Iris pigment epithelial cell (primary cell): Measurements from ENCODE around the gene FAM9A.

ENCODE experiments used
- DNase-seq: peaks from one replicate; pipeline ENCODE4 v3.0.0-alpha.2; 2011; ENCODE audit warnings: low read depth

The FAM9A gene

DNA sequence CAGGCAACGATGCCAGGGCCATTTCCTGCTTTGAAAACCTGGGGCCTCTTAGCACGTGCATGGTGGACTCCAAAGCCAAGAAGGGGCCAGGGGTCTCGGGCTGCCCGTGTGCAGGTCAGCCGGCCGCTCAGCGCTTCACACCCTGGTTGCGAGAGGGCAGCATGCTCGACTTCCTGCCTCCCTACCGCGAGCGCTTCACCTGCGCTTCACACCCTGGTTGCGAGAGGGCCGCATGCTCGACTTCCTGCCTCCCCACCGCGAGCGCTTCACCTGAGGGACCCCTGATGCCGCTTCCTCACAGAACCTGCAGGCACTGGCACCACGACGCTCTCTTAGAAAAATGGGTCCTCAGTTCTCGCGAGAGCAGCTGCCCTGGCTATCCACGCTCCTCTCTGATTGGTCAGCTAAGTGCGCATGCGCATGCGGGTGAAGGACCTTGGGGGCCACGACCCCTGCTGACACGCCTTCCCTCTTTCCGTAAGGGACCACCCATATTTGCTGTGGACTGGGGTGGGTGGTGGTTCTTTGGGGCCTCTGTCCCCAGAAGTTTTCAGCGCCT lies at the start of gene FAM9A:
TSS of gene FAM9A (minus strand) at position 343 of the 559 bp plus-strand sequence. CDS start 1,212 bp downstream, outside the sequence.
- DNase-seq: no peak

DNA sequence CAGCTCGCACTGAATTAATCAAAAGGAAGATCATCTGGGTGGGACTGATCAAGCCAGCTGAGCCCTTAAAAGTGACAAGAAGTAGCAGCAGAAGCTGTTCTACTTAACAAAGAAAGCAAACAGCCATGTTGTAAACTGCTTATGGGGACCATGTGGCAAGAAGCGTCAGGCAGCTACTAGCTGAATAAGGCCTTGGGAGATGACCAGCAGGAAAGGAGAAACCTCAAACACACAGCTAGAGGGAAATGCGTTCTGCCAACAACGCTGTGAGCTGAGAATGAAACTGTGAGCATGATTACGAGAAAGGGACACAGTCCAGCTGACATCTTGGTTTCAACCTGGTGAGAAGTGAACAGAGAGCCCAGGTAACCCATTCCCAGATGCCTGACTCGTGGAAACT lies 49.3 kb upstream of the FAM9A start:
- DNase-seq: no peak

DNA sequence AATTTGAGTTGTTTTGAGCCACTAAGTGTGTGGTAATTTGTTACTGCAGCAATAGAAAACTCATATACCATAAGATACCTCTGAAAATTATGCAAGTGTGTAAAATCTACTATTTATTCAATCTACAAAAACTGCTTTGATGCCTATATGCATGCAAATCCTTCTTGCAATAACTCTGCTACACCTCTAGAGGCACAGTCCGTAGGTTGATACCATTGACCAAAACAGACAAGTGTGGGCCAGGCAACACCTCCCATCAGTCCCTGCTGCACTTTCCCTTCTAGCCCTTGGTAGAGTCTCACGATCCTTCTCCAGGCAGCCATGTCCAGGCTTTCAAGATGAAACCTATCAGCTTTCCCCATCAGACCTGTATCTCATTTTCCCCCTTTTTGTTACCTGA lies 48.8 kb upstream of the FAM9A start:
- DNase-seq: no peak

DNA sequence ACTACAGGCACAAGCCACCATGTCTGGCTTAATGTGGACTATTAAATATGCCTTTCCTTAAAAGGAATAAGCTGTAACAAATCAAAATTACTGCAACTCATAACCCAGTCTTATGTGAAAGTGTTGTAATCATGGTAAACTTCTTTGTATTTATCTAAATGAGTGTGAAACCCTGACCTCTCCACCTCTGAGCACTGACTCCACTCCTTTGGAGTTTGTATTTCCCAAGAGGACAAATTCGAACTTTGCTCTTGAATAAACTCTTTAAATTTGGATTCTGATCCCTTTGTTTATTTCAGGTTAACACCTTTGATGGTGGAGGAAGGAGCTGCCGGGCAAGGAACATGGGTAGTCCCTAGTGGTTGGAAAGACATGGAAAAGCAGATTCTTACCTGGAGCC lies 48.3 kb upstream of the FAM9A start:
- DNase-seq: no peak

DNA sequence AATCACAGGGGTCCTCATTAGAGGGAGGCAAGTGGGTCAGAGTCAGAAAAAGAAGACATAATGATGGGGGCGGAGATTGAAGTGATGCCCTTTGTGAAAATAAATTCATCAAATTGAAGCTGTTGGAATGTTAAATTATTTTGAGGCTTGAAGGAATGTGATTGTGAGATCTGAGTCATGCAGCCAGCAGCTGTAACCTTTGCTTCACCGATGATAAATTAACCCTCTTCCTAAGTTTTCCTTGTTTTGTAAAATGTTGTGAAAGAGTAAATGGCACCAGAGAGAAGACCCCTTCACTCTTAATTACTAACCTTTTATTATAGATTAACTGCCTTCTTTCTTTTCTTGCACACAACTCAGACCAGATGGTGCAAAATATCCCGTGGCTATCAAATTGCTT lies 47.7 kb upstream of the FAM9A start:
- no peak for DNase-seq

DNA sequence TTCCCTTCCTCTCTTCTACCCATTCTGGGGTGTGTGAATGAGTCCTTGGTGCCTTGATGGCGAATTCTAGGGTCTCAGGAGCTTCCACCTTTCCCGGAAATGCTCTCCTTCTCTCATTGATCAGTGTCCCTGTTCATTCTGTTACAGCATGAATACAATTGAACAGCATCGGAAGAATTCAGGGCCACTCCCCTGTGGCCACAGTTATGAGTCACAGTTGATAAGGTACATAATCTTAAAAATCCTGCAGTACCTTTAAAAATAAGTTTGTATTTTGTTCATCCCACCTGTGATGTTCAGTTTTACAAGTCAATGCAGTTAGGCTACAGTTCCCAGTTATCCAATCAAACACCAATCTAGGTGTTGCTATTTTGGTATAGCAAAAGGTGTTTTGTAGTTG lies 47.3 kb upstream of the FAM9A start:
- no peak for DNase-seq

DNA sequence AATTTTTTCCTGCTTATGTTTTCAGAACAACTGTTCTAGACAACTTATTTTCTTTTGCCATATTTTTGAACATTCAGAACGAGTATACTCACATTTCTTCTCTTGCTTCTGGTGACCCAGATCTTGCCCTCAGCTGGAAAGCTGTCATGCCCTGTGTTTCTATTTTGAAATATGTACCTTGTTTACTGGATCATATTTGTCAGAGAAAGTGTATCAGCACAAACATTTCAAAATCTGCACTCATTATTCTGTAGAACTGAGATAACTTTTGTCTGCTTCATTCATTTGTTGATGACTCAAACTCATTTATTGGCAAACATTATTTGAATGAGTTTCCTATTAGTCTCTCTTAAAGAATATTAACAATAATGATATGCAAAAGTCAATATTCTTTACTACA lies 46.2 kb upstream of the FAM9A start:
- DNase-seq: no peak

DNA sequence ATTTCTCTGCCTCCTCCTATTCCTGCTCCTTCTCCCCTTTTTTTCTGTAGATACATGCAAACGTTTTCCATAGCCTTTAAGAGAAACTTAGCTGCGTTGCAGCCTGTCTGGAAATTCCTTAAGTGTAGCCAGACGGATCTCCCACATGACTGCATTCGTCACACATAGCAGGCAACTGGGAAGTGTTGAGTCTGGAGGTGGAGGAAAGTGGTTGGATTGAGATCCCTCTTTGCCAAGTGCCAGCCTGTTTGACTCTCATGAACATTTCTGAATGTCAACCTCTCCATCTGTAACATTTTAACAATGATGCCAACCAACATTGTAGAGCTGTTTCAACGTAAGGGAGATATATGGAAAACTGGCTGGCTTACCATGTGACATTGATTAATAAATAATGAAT lies 45.1 kb upstream of the FAM9A start:
- no peak for DNase-seq

DNA sequence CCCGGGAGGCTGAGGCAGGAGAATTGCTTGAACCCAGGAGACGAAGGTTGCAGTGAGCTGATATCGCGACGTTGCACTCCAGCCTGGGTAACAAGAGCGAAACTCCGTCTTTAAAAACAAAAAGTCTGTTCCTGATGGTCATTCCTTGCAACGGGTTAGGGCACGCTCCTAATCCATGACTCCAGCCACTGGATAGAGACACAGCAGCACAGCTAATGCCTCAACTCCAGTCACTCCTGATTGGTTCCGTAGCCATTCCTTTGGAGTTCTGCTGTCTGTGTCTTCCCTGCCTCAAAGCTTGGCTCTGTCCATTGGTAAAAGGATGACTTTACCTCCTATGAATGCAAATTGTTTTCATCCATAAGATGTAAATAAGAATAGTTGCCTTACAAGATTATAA lies 44.3 kb upstream of the FAM9A start:
- no peak for DNase-seq

DNA sequence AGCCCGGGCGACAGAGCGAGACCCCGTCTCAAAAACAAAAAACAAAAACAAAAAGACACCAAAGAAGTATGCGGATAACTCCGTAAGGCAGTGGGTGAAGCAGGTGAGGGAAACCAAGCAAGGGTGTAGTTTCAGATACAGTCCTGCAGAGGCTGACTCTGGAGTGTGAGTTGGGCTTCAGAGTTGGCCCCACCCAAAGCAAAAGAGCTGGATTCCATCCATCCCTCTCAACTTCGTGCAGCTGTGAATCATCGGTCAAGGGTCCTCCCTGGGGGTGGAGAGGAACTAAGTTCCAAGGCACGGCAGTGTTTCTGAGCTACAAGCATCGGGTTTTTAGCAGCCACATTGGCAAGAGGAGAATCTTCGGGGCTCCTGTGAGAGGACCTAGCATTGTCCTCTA lies 43.9 kb upstream of the FAM9A start:
- peak; percentile 40 for DNase-seq

DNA sequence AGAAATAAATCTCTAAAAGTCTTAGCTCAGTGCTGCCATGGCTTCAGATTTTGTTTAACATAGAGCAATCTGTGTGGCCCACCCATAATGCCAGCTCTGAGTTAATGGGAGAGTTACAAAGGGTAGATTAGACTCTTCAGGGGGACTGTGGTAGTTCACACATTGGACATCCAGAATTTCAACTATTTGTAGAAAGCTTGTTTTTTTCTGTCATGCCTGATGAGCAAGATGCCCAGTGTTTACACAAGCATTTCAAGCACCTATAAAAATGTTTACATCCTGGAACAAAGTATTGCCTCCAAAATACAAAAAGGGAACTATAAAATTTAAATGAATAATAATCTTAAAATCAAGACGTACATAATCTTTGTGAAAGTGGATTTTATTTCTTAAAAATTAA lies 43.0 kb upstream of the FAM9A start:
- no peak for DNase-seq

DNA sequence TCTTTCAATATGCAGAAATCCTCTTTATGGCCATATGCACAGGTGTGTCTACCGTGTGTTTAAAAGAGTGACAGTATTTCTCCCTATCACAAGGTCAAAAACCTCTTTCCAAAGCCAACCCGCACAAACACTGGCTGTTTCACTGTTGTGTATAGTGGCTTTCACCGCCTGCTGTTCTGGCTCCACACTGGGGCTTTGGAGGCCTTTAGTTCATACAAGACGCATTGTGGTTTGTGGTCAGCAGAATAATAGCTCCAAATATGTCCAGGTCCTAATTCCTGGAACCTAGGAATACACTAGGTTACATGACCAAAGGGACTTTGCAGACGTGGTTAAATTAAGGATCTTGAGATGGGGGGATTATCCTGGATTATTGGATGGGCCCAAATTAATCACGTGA lies 40.7 kb upstream of the FAM9A start:
- no peak for DNase-seq

DNA sequence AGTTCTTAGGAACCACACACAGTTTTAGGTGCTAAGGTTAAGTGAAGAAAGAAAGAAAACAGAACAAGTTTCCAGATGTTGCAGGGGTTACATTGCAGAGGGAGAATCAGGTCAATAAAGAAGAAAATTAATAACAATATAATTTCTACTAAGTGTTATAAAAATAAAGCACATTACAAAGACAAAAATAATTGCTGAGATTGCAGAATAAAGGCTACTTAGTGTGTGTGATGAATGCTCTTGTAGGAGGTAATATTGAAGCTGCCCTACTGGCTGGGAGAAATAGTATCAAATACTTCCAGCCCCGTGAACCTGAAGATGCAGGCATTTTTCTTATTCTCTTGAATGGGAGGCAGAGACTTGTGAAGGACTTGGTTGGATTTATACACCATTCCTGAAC lies 33.2 kb upstream of the FAM9A start:
- DNase-seq: no peak

DNA sequence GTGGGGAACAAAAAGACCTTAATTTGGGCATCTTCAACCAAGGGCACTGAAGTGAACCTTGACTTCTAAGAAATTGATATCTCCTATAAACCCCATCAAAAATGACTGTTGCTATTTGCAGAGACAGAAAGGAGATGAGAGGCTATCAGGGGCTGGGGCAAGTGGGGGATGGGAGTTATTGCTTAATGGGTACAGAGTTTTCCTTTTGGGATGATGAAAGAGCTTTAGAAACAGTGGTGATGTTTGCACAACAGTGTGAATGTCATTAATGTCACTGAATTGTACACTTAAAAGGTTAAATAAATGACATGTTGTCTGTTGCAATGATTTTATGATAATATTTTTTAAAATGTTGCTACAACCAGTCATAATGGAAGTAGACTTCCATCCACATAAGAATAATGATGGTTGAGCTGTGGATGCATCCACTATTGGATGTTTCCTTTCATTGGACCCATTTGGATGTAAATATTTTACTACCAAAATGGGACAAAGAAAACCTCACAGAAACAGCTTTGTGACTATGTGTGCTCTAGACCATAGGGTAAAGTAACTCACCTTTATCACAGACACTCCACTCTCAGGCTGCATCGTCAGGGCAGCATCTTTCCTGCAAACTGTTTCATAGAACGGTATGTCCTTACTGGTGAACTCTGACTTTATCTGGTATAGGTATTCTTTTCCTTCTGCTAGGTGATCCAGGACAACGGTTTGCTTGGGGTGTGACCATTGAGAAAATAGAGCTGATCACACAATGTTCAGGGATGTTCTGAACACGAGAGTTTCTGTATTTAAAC lies 31.6 kb upstream of the FAM9A start:
- DNase-seq: no peak

DNA sequence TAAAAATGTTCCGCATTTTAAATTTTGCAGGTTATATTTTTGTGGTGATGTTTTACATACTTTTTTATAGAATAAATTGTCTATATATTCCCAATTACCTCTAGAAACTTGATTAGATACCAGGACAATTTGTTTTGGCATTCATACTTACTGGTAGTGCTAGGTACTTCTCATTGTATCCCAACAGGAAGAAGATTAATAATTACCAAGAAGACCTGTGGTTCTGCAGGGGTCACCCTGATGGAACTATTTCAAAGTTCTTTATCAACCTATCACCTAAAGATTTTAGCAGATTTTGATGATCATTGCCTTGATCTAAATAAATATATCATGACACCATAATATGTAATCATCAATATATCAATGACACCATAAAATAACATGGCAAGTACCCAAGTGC lies 22.5 kb upstream of the FAM9A start:
- no peak for DNase-seq

DNA sequence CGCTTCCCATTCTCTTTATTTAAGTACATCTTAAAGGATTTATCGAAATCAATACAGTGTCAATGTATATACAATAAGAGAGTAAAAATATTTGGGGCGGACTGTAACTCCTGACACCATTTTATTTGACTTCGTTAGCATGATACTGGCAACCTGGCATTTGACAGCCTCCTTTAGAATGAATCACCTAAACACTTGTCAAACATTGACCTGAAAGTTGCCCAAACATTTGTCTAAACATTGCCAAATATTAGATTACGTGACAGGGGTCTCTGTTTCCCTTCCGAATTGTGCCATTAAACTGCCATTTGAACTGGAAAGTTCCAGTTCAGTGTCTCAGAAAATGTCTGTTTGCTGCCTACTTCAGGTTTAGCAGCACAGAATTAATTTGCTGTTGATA lies 20.8 kb upstream of the FAM9A start:
- DNase-seq: no peak

DNA sequence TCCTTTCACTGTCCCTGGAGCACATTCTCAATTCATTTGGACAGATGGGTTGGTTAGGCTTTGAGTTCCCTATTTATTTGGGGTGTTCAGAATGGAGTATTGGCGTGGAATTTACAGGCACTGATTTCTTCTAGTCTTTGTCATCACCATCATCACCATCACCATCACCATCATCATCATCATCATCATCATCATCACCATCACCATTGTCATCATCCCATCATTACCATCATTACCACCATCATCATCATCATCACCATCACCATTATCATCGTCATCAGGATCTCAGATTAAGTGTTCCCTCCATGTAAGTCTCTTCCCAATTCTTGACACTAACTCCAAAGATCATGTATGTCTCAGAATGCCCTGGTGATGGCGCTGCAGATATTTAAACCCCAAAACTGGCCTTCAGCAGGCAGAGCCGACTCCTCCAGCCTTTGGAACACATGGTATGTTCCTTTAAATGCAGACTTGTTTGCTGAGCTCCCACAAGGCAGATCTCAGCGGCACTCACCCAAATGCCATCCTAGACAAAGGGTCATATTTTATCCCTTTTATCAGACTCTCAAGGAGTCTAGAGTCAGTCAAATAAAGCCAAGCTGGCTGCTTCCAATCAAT lies 19.8 kb upstream of the FAM9A start:
- peak; percentile 2 for DNase-seq

DNA sequence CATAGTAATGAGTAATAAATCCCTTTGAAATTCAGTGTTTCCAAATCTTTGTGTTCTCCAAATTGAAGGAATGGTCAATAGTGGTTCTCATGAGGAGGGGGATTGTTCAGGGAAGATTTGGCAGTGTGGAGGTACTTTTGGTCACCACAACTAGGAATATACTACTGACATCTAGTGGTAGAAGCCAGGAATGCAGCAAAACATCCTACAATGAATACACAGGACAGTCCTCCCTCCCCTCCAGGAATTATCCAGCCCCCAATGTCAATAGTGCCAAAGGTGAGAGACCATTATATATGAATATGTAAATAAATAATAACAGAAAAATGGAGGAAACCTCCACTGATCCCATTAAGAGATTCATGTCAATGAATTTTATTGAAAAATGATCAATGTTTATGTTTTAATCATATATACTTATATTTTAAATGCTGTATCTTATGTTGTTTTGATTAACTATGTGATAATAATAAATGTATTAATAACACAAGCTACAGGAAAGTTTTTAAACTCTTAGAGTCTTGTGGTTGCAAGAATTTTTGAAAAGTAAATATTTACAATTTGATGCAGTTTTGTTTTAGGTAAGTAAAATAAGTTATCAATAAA lies 14.4 kb upstream of the FAM9A start:
- peak; percentile 40 for DNase-seq

DNA sequence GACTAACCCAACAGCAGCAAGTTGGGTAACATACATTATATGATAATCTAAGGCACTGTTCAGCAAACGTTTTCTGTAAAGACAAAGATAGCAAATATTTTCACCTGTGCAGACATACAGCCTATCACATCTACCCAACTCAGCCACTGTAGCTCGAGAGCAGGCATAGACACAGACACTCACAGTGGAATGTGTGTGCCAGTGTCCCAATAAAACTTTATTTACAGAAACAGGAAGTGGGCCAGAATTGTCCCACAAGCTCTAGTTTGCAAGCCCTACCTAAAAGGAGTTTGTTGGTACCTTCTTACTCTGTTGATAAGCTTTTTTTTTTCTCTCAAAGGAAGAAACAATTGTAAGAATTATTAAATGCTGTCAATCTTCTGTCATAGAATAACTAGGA lies 11.9 kb upstream of the FAM9A start:
- no peak for DNase-seq

DNA sequence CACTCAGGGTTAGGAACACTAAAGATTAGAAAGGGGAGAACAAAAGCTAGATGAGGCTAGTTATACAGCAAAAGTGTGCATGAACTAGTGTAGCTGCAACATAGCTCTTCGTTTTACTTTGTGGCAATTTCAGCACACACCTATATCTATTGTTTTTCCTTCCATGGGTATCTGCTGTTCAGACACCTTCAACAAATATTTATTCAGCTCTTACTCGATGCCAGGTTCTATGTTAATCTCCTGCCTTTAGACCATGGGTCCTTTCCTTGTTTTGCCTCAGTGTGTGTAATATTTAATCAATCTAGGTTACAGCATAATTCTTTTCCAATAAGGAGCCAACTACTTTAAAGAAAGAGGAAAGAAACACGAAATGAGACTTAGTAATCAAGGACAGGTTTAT lies 10.4 kb upstream of the FAM9A start:
- no peak for DNase-seq

DNA sequence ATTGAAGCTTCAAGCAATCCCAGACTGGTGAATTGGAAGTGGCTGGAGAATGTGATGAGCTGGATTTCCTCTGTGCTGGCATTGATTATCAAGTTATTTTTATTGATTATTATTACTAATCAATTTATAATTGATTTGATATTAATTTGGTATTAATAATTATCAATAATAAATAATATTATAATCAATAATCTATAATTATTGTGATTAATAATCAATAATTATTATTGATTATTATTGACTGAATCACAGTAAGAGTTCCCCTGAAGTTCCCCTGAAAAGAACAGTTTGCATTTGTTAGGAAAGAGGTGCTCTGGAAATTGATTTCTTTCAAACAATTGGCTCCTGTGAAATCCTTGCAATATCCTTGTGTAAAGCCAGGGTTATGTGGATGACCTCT lies 7.5 kb upstream of the FAM9A start:
- DNase-seq: no peak

DNA sequence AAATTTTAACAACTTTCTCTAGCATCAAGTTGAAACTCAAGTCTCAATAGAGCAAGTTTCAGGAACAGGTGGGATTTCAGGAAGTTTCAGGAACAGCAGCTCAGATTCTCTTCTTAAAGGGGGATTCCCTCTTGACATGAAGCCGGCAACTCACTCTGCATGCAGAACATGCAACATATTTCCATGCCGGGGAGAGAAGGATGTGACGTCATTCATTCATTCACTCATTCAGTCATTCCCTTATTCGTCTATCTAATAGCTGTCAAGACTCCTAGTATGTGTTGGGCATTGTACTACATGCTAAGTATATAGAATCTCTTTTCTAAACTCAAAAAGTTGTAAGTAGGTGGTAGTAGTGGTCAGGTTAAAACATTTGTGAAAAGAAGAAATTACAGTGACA lies 4.8 kb upstream of the FAM9A start:
- no peak for DNase-seq

DNA sequence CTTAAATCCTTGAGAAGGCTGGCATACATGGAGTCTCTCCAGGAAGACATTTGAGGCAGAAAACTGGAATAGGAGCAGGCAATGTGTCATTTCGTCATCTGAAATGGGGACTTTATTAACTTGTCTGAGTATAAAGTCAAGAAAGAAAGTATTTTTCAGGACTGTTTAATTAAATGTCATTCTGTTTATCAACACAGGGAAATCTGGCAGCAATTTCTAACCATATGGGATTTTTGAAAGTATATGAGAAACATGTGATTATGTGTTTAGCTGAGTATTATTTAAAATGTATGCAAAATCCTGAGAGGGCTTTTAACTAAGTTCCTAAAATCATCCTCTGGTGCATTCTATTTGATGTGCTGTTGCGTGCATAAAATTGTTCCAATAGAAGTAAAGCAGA lies 3.9 kb upstream of the FAM9A start:
- no peak for DNase-seq
